ENCODE data around the gene LRRFIP2. TPM values are rescaled to one million over a fixed set of nuclear protein-coding genes. Genes with fewer than 3 reads are reported as not detected.

The LRRFIP2 gene
- total and polyA plus RNA-seq, 2 donors from 2014 or later: 26.1 to 61.4 TPM

DNA sequence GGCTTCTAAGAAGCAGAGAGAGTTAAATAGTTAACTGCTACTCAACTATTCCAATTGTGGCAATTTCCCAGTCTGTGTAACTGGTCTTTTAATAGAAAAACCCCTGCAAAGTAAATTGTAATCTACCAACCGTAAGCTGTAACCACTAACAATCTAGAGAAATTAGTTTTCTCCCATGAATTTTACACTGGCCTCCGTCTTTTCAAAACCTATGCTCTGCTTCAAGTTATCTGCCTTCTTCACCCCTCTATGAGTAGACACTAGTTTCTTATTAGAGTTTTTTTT is 42.6 kb downstream of the LRRFIP2 start:
- Histone ChIP-seq H3K9ac (ENCODE audit: low read length in 3 of 3) (no peak overlapping the region), H3K27ac (ENCODE audit: low read depth in 2 of 2, low read length in 2 of 2) (no peak overlapping the region), H3K4me1 (ENCODE audit: control insufficient read depth in 2 of 3, insufficient read depth in 2 of 3, low read depth in 1 of 3, low read length in 3 of 3) (peaks cover 0 to 18% (median 8%) of the 10 kb centered on the region in 3 donors), H3K9me3 (ENCODE audit: control insufficient read depth in 2 of 3, insufficient read depth in 1 of 3, low read length in 3 of 3) (no peaks in the 10 kb centered on the region), H3K27me3 (ENCODE audit: control insufficient read depth, insufficient read depth, low read length) (no peaks in the 10 kb centered on the region), H3K4me3 (ENCODE audit: low read length in 3 of 3) (no peak overlapping the region), H3K36me3 (ENCODE audit: control insufficient read depth in 2 of 3, insufficient read depth in 3 of 3, low read length in 3 of 3) (no peaks in the 10 kb centered on the region)
- intact Hi-C loops (cut with DNase I): no loop called here
- DNase-seq (peak in 2 of 5 donors; percentile 11 to 16), FAIRE-seq (no peak)
- TF ChIP-seq, protein P1, sequence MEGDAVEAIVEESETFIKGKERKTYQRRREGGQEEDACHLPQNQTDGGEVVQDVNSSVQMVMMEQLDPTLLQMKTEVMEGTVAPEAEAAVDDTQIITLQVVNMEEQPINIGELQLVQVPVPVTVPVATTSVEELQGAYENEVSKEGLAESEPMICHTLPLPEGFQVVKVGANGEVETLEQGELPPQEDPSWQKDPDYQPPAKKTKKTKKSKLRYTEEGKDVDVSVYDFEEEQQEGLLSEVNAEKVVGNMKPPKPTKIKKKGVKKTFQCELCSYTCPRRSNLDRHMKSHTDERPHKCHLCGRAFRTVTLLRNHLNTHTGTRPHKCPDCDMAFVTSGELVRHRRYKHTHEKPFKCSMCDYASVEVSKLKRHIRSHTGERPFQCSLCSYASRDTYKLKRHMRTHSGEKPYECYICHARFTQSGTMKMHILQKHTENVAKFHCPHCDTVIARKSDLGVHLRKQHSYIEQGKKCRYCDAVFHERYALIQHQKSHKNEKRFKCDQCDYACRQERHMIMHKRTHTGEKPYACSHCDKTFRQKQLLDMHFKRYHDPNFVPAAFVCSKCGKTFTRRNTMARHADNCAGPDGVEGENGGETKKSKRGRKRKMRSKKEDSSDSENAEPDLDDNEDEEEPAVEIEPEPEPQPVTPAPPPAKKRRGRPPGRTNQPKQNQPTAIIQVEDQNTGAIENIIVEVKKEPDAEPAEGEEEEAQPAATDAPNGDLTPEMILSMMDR (IDR thresholded peaks at IDR 0.05; ENCODE audit: borderline replicate concordance, extremely low read depth, insufficient read depth): no peak

DNA sequence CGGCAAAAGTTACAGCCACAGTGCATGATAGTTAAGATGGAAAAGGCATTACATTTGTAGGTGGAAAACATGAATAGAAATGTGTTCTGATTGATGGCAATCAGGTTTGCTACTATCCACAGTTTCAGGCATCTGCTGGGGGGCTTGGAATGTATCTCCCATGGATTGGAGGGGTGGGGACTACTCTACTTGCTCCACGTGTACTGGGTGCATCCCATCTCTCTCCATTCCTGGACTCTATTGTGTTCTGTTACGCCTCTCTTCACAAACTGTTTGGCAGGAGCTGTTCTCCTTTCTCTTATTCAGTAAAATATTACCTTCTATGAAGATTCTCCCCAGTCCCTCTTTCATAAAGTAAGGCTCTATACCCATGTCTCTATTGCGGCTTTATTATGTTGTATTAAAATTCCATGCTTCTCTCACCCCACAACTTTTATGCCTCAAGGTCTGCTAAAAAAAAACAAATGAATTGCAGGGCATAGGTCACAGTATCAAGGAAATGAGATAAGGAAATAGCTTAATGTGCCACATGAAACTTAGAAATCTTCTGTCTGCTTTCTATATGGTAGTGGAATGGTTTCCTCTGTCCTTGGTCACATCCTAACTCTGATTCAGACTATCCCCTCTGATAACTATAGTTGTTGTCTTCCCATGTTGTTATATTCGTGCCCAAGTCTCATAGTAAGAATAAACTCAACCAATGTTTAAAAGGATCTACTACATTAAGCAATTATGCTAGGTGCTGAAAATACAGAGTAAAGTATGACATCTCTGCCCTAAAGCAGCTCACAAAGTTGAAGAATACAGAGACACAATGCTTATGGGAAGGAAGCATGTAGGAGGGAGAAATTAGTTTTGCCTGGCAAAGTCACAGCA is 43.2 kb downstream of the LRRFIP2 start:
- Histone ChIP-seq H3K27ac (ENCODE audit: low read depth in 2 of 2, low read length in 2 of 2) (no peak overlapping the region), H3K9ac (ENCODE audit: low read length in 3 of 3) (no peak overlapping the region), H3K4me1 (ENCODE audit: control insufficient read depth in 2 of 3, insufficient read depth in 2 of 3, low read depth in 1 of 3, low read length in 3 of 3) (peaks cover 0 to 18% (median 8%) of the 10 kb centered on the region in 3 donors), H3K36me3 (ENCODE audit: control insufficient read depth in 2 of 3, insufficient read depth in 3 of 3, low read length in 3 of 3) (no peaks in the 10 kb centered on the region), H3K27me3 (ENCODE audit: control insufficient read depth, insufficient read depth, low read length) (no peaks in the 10 kb centered on the region), H3K9me3 (ENCODE audit: control insufficient read depth in 2 of 3, insufficient read depth in 1 of 3, low read length in 3 of 3) (no peaks in the 10 kb centered on the region), H3K4me3 (ENCODE audit: low read length in 3 of 3) (no peak overlapping the region)
- FAIRE-seq (no peak), DNase-seq (peak in 2 of 5 donors; percentile 12 to 13)
- TF ChIP-seq, protein P1 (IDR thresholded peaks at IDR 0.05; ENCODE audit: borderline replicate concordance, extremely low read depth, insufficient read depth): no peak
- intact Hi-C loops (cut with DNase I): no loop called here

DNA sequence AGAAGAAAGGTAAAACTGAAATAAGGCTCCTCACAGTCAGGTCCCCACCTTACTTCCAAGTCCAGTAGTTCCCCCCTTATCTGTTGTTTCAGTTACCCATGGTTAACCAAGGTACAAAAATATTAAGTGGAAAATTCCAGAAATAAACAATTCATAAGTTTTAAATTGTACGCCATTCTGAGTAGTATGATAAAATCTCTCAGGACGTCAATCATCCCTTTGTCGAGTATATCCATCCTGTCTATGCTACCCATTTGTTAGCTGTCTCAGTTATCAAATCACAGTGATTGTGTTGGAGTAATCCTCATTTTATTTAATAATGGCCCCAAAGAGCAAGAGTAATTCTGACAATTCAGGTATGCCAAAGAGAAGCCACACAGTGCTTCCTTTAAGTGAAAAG is 43.9 kb downstream of the LRRFIP2 start:
- Histone ChIP-seq H3K27me3 (ENCODE audit: control insufficient read depth, insufficient read depth, low read length) (no peaks in the 10 kb centered on the region), H3K9ac (ENCODE audit: low read length in 3 of 3) (no peak overlapping the region), H3K9me3 (ENCODE audit: control insufficient read depth in 2 of 3, insufficient read depth in 1 of 3, low read length in 3 of 3) (no peaks in the 10 kb centered on the region), H3K4me1 (ENCODE audit: control insufficient read depth in 2 of 3, insufficient read depth in 2 of 3, low read depth in 1 of 3, low read length in 3 of 3) (peaks cover 0 to 18% (median 8%) of the 10 kb centered on the region in 3 donors), H3K36me3 (ENCODE audit: control insufficient read depth in 2 of 3, insufficient read depth in 3 of 3, low read length in 3 of 3) (no peaks in the 10 kb centered on the region), H3K27ac (ENCODE audit: low read depth in 2 of 2, low read length in 2 of 2) (no peak overlapping the region), H3K4me3 (ENCODE audit: low read length in 3 of 3) (no peak overlapping the region)
- DNase-seq (no peak), FAIRE-seq (no peak)
- TF ChIP-seq, protein P1 (IDR thresholded peaks at IDR 0.05; ENCODE audit: borderline replicate concordance, extremely low read depth, insufficient read depth): no peak
- intact Hi-C loops (cut with DNase I): no loop called here
